Measurements from ENCODE around the gene LTBP2. TPM values are rescaled to one million over a fixed set of nuclear protein-coding genes. Genes with fewer than 3 reads are reported as not detected.

The LTBP2 gene
- total RNA-seq, 3 donors from 2014 or later (not counting 1 experiment from before 2014, with no cell fraction given), result 2.1 to 3.7 (median 3.0) TPM

DNA sequence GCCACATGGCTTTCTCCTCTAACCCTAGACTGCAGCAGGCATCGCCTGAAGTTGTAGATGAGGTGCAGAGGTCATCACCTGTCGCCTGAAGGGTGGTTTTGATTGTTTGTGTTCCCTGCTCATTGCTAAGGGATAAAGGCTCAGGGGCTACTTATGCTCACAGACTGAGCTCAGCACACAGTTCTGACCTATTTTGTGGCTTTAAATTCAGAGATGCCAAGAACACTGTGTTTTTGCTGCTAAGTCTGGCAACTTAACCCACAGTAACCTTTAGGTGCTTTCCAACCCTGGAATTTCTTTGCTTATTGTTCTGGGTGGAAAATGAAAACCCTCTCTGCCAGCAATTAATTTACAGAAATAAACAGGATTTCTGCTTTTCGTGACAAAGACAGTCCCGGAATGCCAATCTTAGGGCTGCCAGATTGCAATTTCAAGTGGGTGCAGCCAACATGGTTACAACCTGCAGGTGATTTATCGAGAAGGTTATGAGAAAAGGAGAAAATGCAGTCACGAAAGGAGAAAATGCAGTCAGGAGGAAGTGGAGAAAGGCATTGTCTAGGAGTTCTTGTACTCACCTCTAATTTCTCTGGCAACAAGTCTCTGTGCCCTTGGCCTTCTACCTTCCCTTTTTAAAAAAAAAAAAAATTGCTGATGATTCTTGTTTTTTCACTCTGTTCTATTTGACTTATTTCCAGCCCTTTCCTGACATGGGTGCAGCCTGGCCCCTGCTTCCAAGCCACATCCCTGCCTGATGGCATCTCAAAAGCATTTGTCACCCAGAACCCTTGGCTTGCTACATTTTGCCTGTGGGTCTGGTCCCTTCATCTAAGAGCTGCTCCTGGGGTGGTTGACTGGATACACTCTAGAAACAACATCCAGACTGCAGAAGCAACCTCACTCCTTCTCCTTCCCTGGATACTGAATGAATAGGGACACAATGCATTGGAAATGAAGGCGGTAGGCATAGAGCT, 142.2 kb downstream of the LTBP2 start:
- Mint-ChIP-seq H3K4me1 (no peaks in the 10 kb centered on the region), H3K27ac (no peak overlapping the region), H3K4me3 (no peak overlapping the region), H3K9me3 (no peaks in the 10 kb centered on the region), H3K36me3 (no peaks in the 10 kb centered on the region), H3K27me3 (ENCODE audit: low read depth in 2 of 2) (no peaks in the 10 kb centered on the region)
- TF ChIP-seq, protein P1, sequence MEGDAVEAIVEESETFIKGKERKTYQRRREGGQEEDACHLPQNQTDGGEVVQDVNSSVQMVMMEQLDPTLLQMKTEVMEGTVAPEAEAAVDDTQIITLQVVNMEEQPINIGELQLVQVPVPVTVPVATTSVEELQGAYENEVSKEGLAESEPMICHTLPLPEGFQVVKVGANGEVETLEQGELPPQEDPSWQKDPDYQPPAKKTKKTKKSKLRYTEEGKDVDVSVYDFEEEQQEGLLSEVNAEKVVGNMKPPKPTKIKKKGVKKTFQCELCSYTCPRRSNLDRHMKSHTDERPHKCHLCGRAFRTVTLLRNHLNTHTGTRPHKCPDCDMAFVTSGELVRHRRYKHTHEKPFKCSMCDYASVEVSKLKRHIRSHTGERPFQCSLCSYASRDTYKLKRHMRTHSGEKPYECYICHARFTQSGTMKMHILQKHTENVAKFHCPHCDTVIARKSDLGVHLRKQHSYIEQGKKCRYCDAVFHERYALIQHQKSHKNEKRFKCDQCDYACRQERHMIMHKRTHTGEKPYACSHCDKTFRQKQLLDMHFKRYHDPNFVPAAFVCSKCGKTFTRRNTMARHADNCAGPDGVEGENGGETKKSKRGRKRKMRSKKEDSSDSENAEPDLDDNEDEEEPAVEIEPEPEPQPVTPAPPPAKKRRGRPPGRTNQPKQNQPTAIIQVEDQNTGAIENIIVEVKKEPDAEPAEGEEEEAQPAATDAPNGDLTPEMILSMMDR (IDR thresholded peaks at IDR 0.05), result no peak
- ATAC-seq (no peak), DNase-seq (no peak)
- 90% methylated on average over 7 of the region's 7 CpGs for WGBS (ENCODE audit: insufficient coverage)
- Histone ChIP-seq H3K9me3 (ENCODE audit: control insufficient read depth, insufficient read depth, low read length) (no peaks in the 10 kb centered on the region), H3K4me1 (ENCODE audit: control insufficient read depth, insufficient read depth, low read length) (no peaks in the 10 kb centered on the region), H3K27me3 (ENCODE audit: control insufficient read depth, insufficient read depth, low read length) (no peaks in the 10 kb centered on the region), H3K36me3 (ENCODE audit: control insufficient read depth, insufficient read depth, low read length) (peaks cover 4% of the 10 kb centered on the region), H3K27ac (ENCODE audit: low read length) (no peak overlapping the region), H3K4me3 (ENCODE audit: low read length) (no peak overlapping the region)
- intact Hi-C loops (cut with micrococcal nuclease), result no loop called here

- ATAC-seq, result no peak
- TF ChIP-seq, protein P1 (IDR thresholded peaks at IDR 0.05), result no peak
- Histone ChIP-seq H3K9me3 (ENCODE audit: control insufficient read depth, insufficient read depth, low read length) (no peaks in the 10 kb centered on the region), H3K36me3 (ENCODE audit: control insufficient read depth, insufficient read depth, low read length) (peaks cover under 1% of the 10 kb centered on the region), H3K27ac (ENCODE audit: low read length) (no peak overlapping the region), H3K4me1 (ENCODE audit: control insufficient read depth, insufficient read depth, low read length) (no peaks in the 10 kb centered on the region), H3K4me3 (ENCODE audit: low read length) (no peak overlapping the region), H3K27me3 (ENCODE audit: control insufficient read depth, insufficient read depth, low read length) (no peaks in the 10 kb centered on the region)
- no peak for DNase-seq
- 91% methylated on average over 3 of the region's 3 CpGs for WGBS (ENCODE audit: insufficient coverage)
- Mint-ChIP-seq H3K36me3 (no peaks in the 10 kb centered on the region), H3K4me3 (no peak overlapping the region), H3K27me3 (ENCODE audit: low read depth in 2 of 2) (peaks cover under 1 to 2% of the 10 kb centered on the region in 2 donors), H3K27ac (no peak overlapping the region), H3K4me1 (no peaks in the 10 kb centered on the region), H3K9me3 (no peaks in the 10 kb centered on the region)
- intact Hi-C loops (cut with micrococcal nuclease), result no loop called here
These were observed 143.5 kb downstream of the LTBP2 start for GRCh38 chr14:74468513-74468912.

DNA sequence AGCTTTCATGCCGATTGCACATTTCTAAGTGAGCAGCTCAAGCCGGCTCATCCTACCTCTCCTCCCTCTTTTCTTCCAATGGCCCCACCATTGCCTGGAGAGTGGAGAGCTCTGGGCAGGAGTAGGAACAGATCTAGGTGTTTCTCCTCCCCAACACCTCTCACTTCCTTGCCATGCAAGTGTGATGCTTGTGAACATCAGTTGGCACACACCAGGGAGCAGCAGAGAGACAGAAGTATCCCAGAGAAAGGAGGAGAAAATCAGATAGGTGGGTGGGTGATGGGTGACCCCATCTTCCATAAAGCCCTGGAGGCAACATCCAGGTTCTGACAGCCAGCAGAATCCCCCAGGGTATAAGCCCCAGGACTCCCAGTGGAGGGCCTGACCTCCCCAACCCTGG, 146.7 kb downstream of the LTBP2 start:
- DNase-seq, result no peak
- Mint-ChIP-seq H3K27me3 (ENCODE audit: low read depth in 2 of 2) (peaks cover 14 to 20% of the 10 kb centered on the region in 2 donors), H3K4me1 (no peaks in the 10 kb centered on the region), H3K4me3 (no peak overlapping the region), H3K27ac (no peak overlapping the region), H3K36me3 (no peaks in the 10 kb centered on the region), H3K9me3 (no peaks in the 10 kb centered on the region)
- Histone ChIP-seq H3K4me1 (ENCODE audit: control insufficient read depth, insufficient read depth, low read length) (no peaks in the 10 kb centered on the region), H3K9me3 (ENCODE audit: control insufficient read depth, insufficient read depth, low read length) (no peaks in the 10 kb centered on the region), H3K27ac (ENCODE audit: low read length) (no peak overlapping the region), H3K36me3 (ENCODE audit: control insufficient read depth, insufficient read depth, low read length) (no peaks in the 10 kb centered on the region), H3K4me3 (ENCODE audit: low read length) (no peak overlapping the region), H3K27me3 (ENCODE audit: control insufficient read depth, insufficient read depth, low read length) (no peaks in the 10 kb centered on the region)
- TF ChIP-seq, protein P1 (IDR thresholded peaks at IDR 0.05), result no peak
- intact Hi-C loops (cut with micrococcal nuclease), result no loop called here
- ATAC-seq, result no peak
- 100% methylated on average over 2 of the region's 2 CpGs for WGBS (ENCODE audit: insufficient coverage)
